Keratinocyte (primary cell): ENCODE measurements around the gene ARFIP1. TPM values are rescaled to one million over a fixed set of nuclear protein-coding genes. Genes with fewer than 3 reads are reported as not detected.

Experiments used
- DNase-seq: peaks from one replicate; pipeline ENCODE4 v3.0.0-alpha.2; 2011; ENCODE audit warnings: low read depth, missing footprints, low spot score
- FAIRE-seq: peaks from 2 replicates; lab custom pipeline; 2011; peaks lifted over from hg19 to GRCh38; lab: Jason Lieb, UNC
- H2AFZ ChIP-seq: 2 replicates; pipeline ENCODE4 v1.6.0; 2012; ENCODE audit warnings: low read length, control low read depth, inconsistent platforms; ENCODE audit not compliant: control insufficient read depth
- H3K27ac ChIP-seq: 2 replicates; pipeline ENCODE4 v1.5.1; 2011; ENCODE audit warnings: low read length; ENCODE audit not compliant: control insufficient read depth, insufficient read depth
- H3K27me3 ChIP-seq: 3 replicates; pipeline ENCODE4 v1.6.0; 2011; ENCODE audit warnings: low read length; ENCODE audit not compliant: control insufficient read depth, insufficient read depth; ENCODE audit errors: extremely low read depth
- H3K36me3 ChIP-seq, 2 experiments: 2 replicates in 1 of 2; 3 replicates in 1 of 2; pipeline ENCODE4 v1.5.1; 2011; ENCODE audit warnings: low read length in 2 of 2, mild to moderate bottlenecking in 1 of 2; ENCODE audit not compliant: control insufficient read depth in 2 of 2, insufficient read depth in 2 of 2; ENCODE audit errors: extremely low read depth in 1 of 2
- H3K4me1 ChIP-seq: 3 replicates; pipeline ENCODE4 v1.5.1; 2011; ENCODE audit warnings: low read length; ENCODE audit not compliant: control insufficient read depth, insufficient read depth; ENCODE audit errors: extremely low read depth
- H3K4me2 ChIP-seq: 3 replicates; pipeline ENCODE4 v1.6.0; 2011; ENCODE audit warnings: low read depth, low read length; ENCODE audit not compliant: control insufficient read depth, insufficient read depth; ENCODE audit errors: extremely low read depth
- H3K4me3 ChIP-seq, 3 experiments: fragments of 200-600 bp in 1 of 3; sonication (generic) in 1 of 3; 2 replicates in 2 of 3; 3 replicates in 1 of 3; pipeline ENCODE4 v1.5.1; 2011 to 2016; ENCODE audit warnings: low read length in 3 of 3, mild to moderate bottlenecking in 3 of 3, control low read depth in 2 of 3, inconsistent platforms in 1 of 3, low read depth in 1 of 3, mixed read lengths in 1 of 3, mixed run types in 1 of 3, moderate library complexity in 1 of 3; ENCODE audit not compliant: control insufficient read depth in 2 of 3, insufficient read depth in 2 of 3; ENCODE audit errors: extremely low read depth in 1 of 3
- H3K79me2 ChIP-seq: 2 replicates; pipeline ENCODE4 v1.6.0; 2012; ENCODE audit warnings: low read length; ENCODE audit not compliant: control insufficient read depth, insufficient read depth
- H3K9ac ChIP-seq: 3 replicates; pipeline ENCODE4 v1.6.0; 2011; ENCODE audit warnings: low read length; ENCODE audit not compliant: control insufficient read depth, insufficient read depth; ENCODE audit errors: extremely low read depth
- H3K9me1 ChIP-seq: 3 replicates; pipeline ENCODE4 v1.6.0; 2011; ENCODE audit warnings: low read length; ENCODE audit not compliant: control insufficient read depth, insufficient read depth; ENCODE audit errors: extremely low read depth
- H3K9me3 ChIP-seq: 2 replicates; pipeline ENCODE4 v1.5.1; 2012; ENCODE audit warnings: low read depth, low read length; ENCODE audit not compliant: control insufficient read depth
- H4K20me1 ChIP-seq: 3 replicates; pipeline ENCODE4 v1.6.0; 2011; ENCODE audit warnings: low read length; ENCODE audit not compliant: control insufficient read depth, insufficient read depth; ENCODE audit errors: extremely low read depth
- EZH2 ChIP-seq: IDR thresholded peaks from one replicate; pipeline ENCODE4 v1.6.1; 2012; ENCODE audit warnings: inconsistent platforms, mild to moderate bottlenecking, low read length, moderate library complexity
- dilution Hi-C: fragments of 300-500 bp; cut with MboI; formaldehyde crosslinking; loops from one replicate; pipeline ENCODE4 v1.7.0; 2020; ENCODE audit warnings: low sequenced_read_pairs; ENCODE audit not compliant: extremely low pct_ligation_motif_present
- polyA plus RNA-seq, 5 experiments: library from polyadenylated mRNA; depleted of rRNA in 3 of 5; stranded (reverse) in 3 of 5; stranded (forward) in 1 of 5; unstranded in 1 of 5; fragments of >200 nt; gene quantifications; 1 replicate in 1 of 5; 2 replicates in 3 of 5; 3 replicates in 1 of 5; pipeline versions ENCODE4 v1.2.1 to v1.2.3, GENCODE V29; 2011 to 2012; ENCODE audit warnings: missing spikeins in 2 of 5, low read depth in 1 of 5, low replicate concordance in 1 of 5
- TF ChIP-seq, protein P1 (sequence below), 3 experiments: IDR thresholded peaks in 1 of 3; conservative IDR thresholded peaks in 1 of 3; optimal IDR thresholded peaks in 1 of 3; 2 replicates in 2 of 3; 3 replicates in 1 of 3; pipeline versions ENCODE3 to v1.5.1; 2011; ENCODE audit warnings: low read length in 3 of 3, mild to moderate bottlenecking in 3 of 3, moderate library complexity in 2 of 3, control low read depth in 1 of 3, inconsistent platforms in 1 of 3; ENCODE audit not compliant: insufficient read depth in 2 of 3; ENCODE audit errors: extremely low read depth in 1 of 3

The ARFIP1 gene
- polyA plus RNA-seq, 1 donor (not counting 4 experiments of a cell fraction or from before 2014, with no cell fraction given), result 44.4 TPM

DNA sequence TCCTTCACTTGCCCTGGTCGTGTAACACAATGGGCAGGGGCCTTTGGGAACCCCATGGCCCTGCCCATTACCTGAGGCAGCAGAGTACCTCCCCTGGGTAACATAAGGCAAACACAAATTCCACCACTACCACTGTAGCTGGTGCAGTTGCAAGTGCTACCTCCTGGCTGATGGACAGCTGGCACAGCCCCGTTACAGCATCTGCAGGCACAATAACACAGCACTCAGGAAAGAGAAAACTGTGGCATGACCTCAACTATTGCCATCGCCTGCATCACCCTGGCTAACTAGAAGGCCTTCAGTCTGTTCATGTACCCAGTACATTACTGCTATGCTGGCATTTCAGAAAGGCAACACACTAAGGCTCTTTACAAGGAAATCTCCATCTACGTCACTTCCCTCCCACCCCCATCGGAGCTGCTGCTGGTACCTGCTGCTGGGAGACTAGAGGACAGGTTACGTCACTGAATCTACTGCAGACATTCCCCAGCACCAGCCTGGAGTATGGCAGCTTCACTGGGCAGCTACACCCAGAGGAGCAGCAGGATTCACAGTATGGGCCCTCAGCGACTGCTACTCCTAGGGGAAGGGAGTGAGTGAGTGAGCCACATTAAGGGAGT, 39.4 kb downstream of the ARFIP1 start:
- Histone ChIP-seq H2AFZ (no peak overlapping the region), H3K4me3 (no peak overlapping the region), H3K9ac (no peak overlapping the region), H3K27me3 (no peaks in the 10 kb centered on the region), H3K4me2 (no peak overlapping the region), H4K20me1 (no peaks in the 10 kb centered on the region), H3K36me3 (peaks cover 0 to 2% of the 10 kb centered on the region in 2 experiments), H3K9me3 (no peaks in the 10 kb centered on the region), H3K79me2 (no peaks in the 10 kb centered on the region), H3K4me1 (no peaks in the 10 kb centered on the region), H3K27ac (no peak overlapping the region), H3K9me1 (no peaks in the 10 kb centered on the region)
- FAIRE-seq (no peak), DNase-seq (no peak)
- dilution Hi-C loops, result no loop called here
- TF ChIP-seq EZH2, result no peak
- TF ChIP-seq, protein P1, sequence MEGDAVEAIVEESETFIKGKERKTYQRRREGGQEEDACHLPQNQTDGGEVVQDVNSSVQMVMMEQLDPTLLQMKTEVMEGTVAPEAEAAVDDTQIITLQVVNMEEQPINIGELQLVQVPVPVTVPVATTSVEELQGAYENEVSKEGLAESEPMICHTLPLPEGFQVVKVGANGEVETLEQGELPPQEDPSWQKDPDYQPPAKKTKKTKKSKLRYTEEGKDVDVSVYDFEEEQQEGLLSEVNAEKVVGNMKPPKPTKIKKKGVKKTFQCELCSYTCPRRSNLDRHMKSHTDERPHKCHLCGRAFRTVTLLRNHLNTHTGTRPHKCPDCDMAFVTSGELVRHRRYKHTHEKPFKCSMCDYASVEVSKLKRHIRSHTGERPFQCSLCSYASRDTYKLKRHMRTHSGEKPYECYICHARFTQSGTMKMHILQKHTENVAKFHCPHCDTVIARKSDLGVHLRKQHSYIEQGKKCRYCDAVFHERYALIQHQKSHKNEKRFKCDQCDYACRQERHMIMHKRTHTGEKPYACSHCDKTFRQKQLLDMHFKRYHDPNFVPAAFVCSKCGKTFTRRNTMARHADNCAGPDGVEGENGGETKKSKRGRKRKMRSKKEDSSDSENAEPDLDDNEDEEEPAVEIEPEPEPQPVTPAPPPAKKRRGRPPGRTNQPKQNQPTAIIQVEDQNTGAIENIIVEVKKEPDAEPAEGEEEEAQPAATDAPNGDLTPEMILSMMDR (optimal IDR thresholded peaks at IDR 0.05 in 1 of 3, IDR thresholded peaks at IDR 0.05 in 1 of 3, conservative IDR thresholded peaks at IDR 0.05 in 1 of 3; ENCODE audit: extremely low read depth in 1 of 3, insufficient read depth in 2 of 3, low read length in 3 of 3), result no peak

DNA sequence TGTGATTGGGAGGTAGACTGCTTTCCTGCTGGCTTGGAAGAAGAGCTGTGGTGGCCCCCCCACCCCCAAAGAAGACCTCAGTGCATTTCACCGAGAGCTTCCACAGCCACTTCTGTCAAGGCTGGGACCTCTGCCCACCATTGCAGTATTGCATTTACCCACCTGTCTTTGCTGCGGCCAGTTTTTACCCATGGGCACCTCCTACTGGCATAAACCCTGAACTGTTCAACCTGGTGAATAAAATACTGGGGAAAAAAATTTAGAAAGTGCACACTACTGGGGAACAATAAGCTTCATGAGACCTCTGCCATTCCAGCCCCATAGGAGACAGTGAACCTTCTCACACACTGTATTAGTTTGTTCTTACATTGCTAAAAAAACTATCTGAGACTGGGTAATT, 40.3 kb downstream of the ARFIP1 start:
- TF ChIP-seq EZH2, result no peak
- TF ChIP-seq, protein P1 (optimal IDR thresholded peaks at IDR 0.05 in 1 of 3, IDR thresholded peaks at IDR 0.05 in 1 of 3, conservative IDR thresholded peaks at IDR 0.05 in 1 of 3; ENCODE audit: extremely low read depth in 1 of 3, insufficient read depth in 2 of 3, low read length in 3 of 3), result no peak
- no peak overlapping the region for H3K4me2 ChIP-seq

More for the DNA sequence above, 40.3 kb downstream of the ARFIP1 start:
- dilution Hi-C loops, result no loop called here
- no peaks in the 10 kb centered on the region for H3K9me3 ChIP-seq
- H4K20me1 ChIP-seq, result no peaks in the 10 kb centered on the region
- DNase-seq, result no peak
- no peak overlapping the region for H3K4me3 ChIP-seq
- H3K27ac ChIP-seq, result no peak overlapping the region
- H3K36me3 ChIP-seq, result peaks cover 0 to 2% of the 10 kb centered on the region in 2 experiments
- H2AFZ ChIP-seq, result no peak overlapping the region
- H3K79me2 ChIP-seq, result no peaks in the 10 kb centered on the region
- H3K27me3 ChIP-seq, result no peaks in the 10 kb centered on the region
- H3K9ac ChIP-seq, result no peak overlapping the region
- no peak for FAIRE-seq
- H3K9me1 ChIP-seq, result no peaks in the 10 kb centered on the region
- no peaks in the 10 kb centered on the region for H3K4me1 ChIP-seq
